Jurkat, Clone E6-1 (cell line): Measurements from ENCODE around the gene FAM186B.
A peak's percentile ranks its signal among the peaks of the same experiment; 100 is the strongest.

Experiments
- DNase-seq: peaks from one replicate; pipeline ENCODE4 v3.0.0-alpha.2; 2011; ENCODE audit warnings: low read depth, low spot score
- H3K4me3 ChIP-seq: 2 replicates; pipeline ENCODE4 v1.5.1; 2011; ENCODE audit warnings: mild to moderate bottlenecking, low read length, control low read depth, moderate library complexity

Gene FAM186B

DNA sequence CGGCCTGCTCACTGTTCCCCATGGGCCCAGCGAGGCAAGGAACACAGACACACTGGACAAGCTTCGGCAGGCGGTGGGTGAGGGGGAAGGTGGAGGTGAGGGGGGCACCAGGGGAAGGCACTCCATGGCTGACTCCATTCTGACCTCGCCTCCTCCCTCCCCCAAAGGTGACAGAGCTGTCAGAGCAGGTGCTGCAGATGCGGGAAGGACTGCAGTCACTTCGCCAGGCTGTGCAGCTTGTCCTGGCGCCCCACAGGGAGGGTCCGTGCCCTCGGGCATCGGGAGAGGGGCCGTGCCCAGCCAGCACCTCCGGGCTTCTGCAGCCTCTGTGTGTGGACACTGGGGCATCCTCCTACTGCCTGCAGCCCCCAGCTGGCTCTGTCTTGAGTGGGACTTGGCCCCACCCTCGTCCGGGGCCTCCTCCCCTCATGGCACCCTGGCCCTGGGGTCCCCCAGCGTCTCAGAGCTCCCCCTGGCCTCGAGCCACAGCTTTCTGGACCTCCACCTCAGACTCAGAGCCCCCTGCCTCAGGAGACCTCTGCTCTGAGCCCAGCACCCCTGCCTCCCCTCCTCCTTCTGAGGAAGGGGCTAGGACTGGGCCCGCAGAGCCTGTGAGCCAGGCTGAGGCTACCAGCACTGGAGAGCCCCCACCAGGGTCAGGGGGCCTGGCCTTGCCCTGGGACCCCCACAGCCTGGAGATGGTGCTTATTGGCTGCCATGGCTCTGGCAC, 48.1 kb downstream of the FAM186B start:
- no peak for DNase-seq

DNA sequence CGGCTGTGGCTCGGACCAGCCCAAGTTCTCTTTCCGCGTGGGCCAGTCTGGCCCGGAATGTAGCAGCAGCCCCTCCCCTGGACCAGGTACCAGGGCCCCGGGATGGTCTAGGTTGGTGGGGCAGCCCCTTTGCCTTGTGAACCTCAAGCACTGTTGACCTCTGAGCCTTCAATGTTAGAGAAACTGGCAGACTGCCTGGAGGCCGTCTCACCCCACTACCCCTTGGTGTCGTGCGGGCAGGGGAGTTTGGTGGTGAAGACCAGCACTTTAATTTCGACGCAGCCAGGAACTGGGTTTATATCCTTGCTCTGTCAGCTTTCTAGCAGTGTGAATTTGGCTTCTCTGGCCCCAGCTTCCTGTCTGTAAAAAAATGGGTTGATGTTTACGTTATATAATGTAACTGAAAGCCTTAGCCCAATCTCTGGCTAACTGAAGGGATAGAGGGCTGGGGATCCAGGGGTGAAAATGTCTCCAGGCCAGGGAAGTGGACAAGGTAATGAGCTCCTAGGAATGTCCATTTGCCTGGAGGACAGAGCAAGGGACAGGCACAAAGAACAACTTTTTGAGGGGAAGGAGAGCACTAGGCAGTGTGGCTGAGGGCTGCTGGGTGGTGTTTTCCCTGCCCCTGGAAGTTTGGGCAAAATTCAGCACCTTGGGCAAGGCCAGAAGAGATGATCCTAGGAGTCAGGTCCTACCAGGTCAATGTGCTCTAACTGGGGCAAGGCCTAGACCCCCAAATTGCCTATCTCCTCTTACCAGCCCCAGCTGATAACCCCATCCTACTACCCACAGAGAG, 48.9 kb downstream of the FAM186B start:
- H3K4me3 ChIP-seq = no peak overlapping the region
- no peak for DNase-seq

More for the DNA sequence above, 48.1 kb downstream of the FAM186B start:
- H3K4me3 ChIP-seq = no peak overlapping the region

DNA sequence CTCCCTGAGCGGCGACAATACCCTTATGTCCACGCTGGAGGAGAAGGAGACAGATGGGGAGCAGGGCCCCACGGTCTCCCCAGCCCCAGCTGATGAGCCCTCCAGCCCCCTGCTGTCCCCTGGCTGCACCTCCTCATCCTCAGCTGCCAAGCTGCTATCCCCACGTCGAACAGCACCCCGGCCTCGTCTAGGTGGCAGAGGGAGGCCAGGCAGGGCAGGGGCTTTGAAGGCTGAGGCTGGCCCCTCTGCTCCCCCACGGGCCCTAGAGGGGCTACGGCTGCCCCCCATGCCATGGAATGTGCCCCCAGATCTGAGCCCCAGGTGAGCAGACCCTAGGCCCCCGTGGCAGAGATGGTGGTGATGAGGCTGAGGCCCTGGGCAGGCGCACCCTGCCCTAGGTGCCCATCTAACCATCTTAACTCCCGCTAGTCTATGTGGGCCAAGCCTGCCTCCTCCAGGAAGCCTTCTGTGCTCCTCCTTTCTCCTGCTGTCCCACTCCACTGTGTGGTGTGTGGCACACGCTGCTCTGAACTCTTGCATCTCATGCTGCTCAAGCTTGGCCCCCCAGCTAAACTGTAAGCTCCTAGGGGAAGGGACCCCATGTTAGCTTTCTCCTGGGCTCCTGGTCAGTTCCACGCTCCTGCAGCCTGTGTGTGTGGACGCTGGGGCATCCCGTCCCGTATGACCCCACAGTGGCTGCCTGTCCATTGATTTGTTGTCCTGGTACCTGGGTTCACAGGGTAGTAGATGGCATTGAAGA, 49.6 kb downstream of the FAM186B start:
- no peak overlapping the region for H3K4me3 ChIP-seq
- DNase-seq = no peak

DNA sequence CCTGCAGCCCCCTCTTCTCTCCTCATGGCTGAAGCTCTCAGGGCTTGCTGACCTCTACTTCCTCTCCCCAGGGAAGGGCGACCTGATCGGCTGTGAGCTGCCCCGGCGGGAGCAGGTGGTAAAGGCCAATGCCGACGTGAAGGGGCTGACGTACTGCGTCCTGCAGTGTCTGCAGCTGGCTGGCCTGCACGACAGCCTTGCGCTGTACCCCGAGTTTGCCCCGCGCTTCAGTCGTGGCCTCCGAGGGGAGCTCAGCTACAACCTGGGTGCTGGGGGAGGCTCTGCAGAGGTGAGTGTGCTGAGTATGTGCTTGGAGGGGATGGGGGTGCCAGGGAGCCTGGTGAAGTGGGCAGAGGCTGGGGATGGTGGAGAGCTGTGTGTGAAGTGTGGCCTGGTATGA, 51.2 kb downstream of the FAM186B start:
- no peak overlapping the region for H3K4me3 ChIP-seq
- DNase-seq = no peak

DNA sequence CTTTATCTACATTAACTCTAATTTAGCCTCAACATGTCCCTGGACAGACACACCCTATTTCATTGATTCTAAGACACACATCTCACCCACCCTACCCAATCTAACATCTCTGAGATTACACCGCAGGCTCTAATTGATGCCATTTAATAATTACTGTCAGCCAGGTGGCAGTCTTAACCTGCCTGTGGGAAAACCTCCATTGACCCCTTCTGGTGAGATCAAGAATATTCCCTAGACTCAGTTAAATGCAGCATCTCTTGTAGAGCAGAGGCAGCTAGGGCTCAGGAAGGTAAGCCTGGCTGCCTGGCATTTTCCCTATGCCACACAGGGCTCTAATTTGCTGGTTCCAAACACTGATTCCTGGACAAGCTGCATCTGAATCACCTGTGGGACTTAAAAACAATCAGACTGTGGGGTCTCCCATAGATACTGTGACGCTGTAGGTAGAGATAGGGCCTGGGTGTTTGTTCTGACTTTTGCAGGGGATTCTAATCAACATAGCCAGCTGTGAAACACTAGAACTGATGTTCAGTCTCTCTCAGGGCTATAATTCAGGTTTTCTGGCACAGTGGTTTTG, 51.8 kb downstream of the FAM186B start:
- no peak overlapping the region for H3K4me3 ChIP-seq
- DNase-seq = peak; percentile 65

DNA sequence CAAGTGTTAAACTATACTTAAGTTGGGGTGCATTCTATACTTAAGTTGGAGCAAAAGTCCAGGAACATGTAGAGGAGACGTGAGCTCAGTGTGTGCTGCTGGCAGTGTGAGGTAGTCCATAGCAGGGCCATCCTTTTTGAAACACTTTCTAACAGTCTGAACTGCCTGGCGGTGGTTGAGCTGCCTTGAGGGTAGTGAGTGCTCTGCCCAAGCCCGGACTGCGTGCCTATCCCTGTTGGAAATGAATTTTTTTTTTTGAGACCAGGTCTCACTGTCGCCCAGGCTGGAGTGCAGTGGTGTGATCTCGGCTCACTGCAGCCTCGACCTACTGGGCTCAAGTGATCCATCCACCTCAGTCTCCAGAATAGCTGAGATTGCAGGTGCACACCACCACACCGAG, 52.5 kb downstream of the FAM186B start:
- no peak overlapping the region for H3K4me3 ChIP-seq
- DNase-seq = no peak

DNA sequence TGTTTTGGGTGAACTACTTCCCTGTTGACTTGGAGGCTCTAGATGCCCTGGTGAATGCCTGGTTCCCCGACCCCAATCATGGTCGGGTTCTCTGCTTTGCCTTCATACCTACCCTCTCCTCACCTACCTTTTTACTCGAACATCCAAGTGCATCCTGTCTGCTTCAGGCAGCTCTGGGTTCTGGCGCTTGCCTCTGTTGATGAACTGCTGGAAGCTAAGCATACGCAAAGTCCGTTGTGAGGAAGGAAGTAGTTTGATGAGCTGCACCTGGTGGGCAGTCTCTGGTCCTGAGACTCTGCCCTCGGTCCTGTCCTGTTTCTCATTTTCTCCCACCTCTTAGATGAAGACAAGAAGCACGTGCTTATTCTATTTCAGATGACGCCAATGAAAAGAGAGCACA, 53.0 kb downstream of the FAM186B start:
- DNase-seq = no peak
- no peak overlapping the region for H3K4me3 ChIP-seq

DNA sequence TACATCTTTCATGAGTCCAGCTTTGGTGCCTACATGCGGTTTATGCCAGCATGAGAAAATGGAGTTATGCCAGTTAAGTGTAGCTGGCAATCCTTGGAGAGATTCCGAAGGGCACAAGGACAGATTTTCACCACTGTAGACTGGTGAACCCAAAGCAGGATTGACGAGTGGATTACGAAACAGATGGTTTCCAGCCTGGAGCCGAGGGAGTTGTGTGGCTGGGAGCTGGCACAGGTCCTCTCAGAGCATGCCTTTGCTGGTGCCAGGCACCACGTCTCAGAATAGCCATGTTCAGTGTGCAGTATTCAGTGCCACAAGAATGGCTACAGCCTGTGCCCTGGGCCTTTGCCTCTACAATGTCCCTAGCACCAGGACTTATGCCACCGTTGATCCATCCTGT, 53.4 kb downstream of the FAM186B start:
- no peak for DNase-seq
- H3K4me3 ChIP-seq = no peak overlapping the region

DNA sequence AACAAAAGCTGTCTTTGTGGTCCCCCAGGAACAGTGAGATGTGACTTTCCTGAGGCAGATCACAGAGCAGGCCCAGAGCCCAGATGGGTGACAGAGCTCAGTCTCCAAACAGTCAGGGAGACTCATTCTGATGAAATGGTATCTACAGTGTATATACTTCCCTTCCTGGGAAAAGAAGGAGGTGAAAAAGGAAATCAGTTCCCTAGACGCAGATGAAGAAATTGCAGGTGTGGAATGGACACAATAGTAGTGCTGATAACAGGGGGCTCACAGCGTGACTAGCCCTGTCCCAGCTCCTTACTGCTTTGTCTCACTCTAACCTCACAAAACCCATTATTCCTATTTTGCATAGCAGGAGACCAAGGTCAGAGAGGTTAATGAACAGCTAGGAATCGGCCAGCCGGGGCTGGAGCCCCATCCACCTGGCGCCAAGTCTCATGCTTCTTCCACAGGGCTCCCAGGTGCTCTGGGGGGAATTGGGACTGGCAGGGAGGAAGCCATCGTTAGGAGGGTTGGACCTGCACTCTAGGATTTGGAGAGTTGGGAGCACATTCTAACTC, 54.7 kb downstream of the FAM186B start:
- H3K4me3 ChIP-seq = no peak overlapping the region
- DNase-seq = no peak

DNA sequence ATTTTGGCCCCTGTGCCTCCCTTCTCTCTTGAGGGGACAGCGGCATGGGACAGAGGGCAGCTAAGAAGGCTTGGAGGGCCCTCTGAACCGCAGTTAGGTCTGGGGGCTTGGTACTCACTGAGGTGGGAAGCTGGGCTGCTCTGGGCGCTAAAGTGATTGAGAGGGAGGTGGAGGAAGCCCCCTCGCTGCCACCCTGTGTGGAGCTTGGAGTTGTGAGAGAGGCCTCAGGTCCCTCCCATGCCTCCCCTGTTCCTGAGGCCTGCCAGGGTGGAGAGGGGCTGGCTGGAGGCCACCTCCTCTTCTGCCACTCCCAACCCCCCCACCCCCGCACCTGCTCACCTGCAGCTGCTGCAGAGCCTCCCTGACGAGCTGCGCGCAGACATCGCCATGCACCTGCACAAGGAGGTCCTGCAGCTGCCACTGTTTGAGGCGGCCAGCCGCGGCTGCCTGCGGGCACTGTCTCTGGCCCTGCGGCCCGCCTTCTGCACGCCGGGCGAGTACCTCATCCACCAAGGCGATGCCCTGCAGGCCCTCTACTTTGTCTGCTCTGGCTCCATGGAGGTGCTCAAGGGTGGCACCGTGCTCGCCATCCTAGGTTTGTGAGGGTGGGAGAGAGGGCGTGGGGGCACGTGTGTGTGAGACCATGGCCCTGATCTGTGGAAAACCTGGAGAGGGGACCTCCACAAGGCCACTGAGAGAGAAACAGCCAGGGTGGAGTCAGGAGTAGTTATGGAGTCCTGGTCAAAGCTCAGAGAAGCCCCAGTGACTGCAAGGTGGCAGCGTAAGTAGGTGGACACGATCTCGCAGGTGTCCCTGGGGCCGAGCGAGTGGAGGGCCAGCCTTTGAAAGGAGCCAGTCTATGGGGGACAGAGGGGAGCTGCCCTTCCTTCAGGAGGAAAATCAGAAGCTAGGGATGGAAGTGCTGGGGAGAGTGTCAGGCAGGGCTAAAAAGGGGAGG, 55.4 kb downstream of the FAM186B start:
- H3K4me3 ChIP-seq = no peak overlapping the region
- no peak for DNase-seq

DNA sequence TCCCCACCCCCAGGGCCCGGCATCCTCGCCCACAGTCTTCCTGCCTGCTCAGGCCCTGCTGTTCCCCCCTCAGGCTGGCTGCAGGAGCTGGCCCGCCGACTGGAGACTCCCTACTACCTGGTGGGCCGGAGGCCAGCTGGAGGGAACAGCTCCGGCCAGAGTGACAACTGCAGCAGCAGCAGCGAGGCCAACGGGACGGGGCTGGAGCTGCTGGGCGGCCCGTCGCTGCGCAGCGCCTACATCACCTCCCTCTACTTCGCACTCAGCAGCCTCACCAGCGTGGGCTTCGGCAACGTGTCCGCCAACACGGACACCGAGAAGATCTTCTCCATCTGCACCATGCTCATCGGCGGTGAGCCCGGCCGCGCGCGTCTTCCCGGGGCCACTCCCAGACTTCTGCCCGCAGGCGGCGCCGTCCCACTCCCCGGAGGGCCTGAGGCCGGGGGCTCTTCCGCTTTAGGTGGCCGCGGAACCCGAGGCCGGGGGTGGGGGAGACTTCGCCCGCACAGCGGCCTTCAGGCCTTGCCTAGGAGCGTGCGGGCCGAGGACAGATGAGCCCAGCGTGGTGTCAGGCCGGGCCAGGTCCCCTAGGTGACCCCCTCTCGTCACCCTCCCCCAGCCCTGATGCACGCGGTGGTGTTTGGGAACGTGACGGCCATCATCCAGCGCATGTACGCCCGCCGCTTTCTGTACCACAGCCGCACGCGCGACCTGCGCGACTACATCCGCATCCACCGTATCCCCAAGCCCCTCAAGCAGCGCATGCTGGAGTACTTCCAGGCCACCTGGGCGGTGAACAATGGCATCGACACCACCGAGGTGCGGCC, 56.4 kb downstream of the FAM186B start:
- DNase-seq = no peak
- no peak overlapping the region for H3K4me3 ChIP-seq

DNA sequence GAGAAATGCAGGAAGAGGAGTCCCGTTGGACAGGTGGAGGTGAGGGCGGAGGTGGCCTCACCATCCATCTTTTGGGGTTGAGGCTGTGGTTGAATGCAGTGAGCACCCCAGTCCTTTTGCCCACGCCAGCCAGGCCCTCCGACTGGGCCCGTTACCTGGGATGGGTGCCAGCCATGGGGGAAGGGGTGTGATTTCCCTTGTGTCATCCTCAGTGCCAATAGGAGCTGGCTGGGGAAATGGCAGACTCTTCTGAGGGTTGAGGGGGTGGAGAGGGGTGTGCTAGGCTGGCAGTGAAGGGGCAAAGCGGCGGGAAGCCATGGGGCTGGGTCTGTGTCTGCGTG, 57.0 kb downstream of the FAM186B start:
- no peak for DNase-seq
- H3K4me3 ChIP-seq = no peak overlapping the region

DNA sequence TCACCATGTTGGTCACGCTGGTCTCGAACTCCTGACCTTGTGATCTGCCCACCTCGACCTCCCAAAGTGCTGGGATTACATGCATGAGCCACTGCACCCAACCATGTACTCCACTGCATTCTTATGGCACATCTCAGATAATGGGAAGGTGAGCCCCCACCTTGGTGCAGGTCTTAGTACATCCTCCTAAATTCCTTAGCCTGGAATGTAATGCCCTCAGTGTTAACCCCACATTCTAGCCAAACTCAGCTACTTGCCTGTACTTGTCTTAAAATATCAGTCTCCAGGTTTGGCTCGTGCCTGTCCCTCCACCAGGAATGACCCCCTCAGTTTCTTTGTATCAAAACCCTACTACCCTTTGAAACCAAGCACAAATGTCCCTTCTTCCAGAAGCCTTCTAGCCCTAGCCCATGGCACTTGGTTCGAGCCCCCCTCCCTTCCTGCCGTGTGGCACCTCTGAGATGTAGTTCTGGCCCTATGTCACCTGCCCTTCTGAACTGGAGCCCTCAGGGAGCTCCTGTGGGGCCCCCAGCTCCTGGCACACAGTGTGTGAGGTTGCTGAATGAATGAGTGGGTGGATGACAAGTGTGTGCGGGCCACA, 58.2 kb downstream of the FAM186B start:
- DNase-seq = no peak
- H3K4me3 ChIP-seq = no peak overlapping the region

DNA sequence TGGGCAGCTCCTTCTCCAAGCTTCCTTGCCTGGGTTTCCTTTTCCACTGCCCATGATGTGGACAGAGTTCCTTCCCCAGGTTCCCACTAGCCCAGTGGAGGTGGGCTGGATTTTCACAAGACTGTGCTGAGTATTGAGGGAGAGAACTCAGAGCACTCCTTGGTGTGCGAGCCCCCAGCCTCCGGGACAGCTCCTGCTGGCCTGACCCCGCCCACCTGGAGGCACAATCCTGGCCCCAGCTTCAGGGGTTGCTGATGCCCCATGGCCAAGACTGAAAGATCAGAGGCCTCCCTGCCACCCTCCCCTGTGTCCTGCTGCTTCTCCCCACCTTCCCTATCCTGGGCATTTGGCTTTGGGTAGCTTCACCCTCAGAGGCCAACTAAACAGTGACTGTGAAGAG, 59.0 kb downstream of the FAM186B start:
- no peak for DNase-seq
- no peak overlapping the region for H3K4me3 ChIP-seq

DNA sequence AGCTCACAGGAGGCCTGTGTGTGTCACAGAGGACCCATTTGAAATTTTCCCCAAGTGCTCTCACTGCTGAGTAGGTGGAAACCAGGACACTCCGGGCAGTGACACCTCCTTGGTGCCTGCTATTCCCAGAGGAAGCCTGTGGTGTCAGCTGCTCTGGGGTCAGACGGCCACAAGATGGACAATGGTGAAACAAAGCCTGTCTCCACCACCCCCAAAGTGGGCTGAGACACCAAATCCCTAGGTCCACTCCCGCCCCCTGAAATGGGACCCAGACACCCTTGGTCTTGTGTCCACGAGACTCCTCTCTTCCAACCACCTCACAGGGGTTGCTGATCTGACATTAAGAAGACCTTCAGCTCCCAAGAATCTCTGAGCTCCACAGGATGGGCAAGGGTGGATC, 59.6 kb downstream of the FAM186B start:
- DNase-seq = no peak
- H3K4me3 ChIP-seq = no peak overlapping the region

DNA sequence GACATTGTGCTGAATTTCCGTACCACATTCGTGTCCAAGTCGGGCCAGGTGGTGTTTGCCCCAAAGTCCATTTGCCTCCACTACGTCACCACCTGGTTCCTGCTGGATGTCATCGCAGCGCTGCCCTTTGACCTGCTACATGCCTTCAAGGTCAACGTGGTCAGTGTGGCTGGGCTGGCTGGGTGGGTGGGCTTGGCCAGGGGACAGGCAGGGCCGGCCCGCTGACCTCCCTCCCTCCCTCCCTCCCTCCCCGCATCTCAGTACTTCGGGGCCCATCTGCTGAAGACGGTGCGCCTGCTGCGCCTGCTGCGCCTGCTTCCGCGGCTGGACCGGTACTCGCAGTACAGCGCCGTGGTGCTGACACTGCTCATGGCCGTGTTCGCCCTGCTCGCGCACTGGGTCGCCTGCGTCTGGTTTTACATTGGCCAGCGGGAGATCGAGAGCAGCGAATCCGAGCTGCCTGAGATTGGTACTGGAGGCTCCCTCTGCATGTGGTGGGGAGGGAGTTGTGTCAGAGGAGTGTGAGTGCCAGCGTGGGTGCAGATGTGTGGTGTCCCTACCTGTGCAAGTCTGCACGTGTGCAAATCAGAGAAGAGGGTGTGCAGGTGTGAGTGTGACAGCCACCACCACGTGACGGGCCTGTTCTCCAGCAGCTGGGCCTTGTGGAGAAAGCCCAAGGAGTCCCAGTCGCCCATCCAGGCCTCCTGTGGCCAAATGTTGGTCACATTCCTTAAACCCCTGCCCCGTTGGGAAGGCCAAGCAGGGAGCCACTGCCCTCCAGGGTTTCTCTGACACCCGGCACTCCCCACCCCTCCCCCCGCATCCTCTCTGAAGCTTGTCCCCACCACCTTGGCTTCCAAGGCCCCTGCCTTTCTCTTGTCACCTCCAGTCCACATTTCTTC, 61.3 kb downstream of the FAM186B start:
- no peak for DNase-seq
- H3K4me3 ChIP-seq = no peak overlapping the region
